CD14-positive monocyte (primary cell): ENCODE results near the gene UBE2D3. TPM values are rescaled to one million over a fixed set of nuclear protein-coding genes. Genes with fewer than 3 reads are reported as not detected.

Source experiments
- DNase-seq, 3 donors: peaks; one replicate each; pipeline ENCODE4 v3.0.0-alpha.2; 2011 to 2022
- H2AFZ ChIP-seq: 2 replicates; pipeline ENCODE4 v1.6.0; 2012; ENCODE audit warnings: mild to moderate bottlenecking, low read depth, low read length, inconsistent platforms; ENCODE audit not compliant: insufficient read depth, poor library complexity, severe bottlenecking
- H3K27ac ChIP-seq, 2 donors: 1 replicate in 1 of 2; 2 replicates in 1 of 2; pipeline ENCODE4 v1.5.1; 2012 to 2013; ENCODE audit warnings: low read length in 2 of 2, control low read depth in 1 of 2, inconsistent platforms in 1 of 2, low read depth in 1 of 2, mild to moderate bottlenecking in 1 of 2
- H3K27me3 ChIP-seq, 2 donors: one replicate each; pipeline versions ENCODE4 v1.6.0 to v1.6.1; 2011 to 2013; ENCODE audit warnings: low read length in 2 of 2; ENCODE audit not compliant: control insufficient read depth in 2 of 2, insufficient read depth in 2 of 2
- H3K36me3 ChIP-seq, 2 donors: replicated peaks in 1 of 2; 1 replicate in 1 of 2; 2 replicates in 1 of 2; pipeline versions ENCODE4 v1.5.1 to v1.6.1; 2012 to 2013; ENCODE audit warnings: low read length in 2 of 2, control low read depth in 1 of 2, inconsistent platforms in 1 of 2, mild to moderate bottlenecking in 1 of 2; ENCODE audit not compliant: insufficient read depth in 2 of 2, control insufficient read depth in 1 of 2
- H3K4me1 ChIP-seq, 2 donors: 1 replicate in 1 of 2; 2 replicates in 1 of 2; pipeline versions ENCODE4 v1.5.1 to v1.6.1; 2012 to 2013; ENCODE audit warnings: low read length in 2 of 2, control low read depth in 1 of 2, inconsistent platforms in 1 of 2, mild to moderate bottlenecking in 1 of 2, moderate library complexity in 1 of 2; ENCODE audit not compliant: insufficient read depth in 2 of 2, control insufficient read depth in 1 of 2
- H3K4me2 ChIP-seq: replicated peaks from 2 replicates; pipeline ENCODE3; 2012; ENCODE audit warnings: low read length, moderate library complexity, mild to moderate bottlenecking; ENCODE audit not compliant: poor library complexity, severe bottlenecking; ENCODE audit errors: extremely low read depth
- H3K4me3 ChIP-seq, 3 experiments: fragments of 200-600 bp in 1 of 3; sonication (generic) in 1 of 3; replicated peaks in 1 of 3; 1 replicate in 2 of 3; 2 replicates in 1 of 3; pipeline ENCODE4 v1.5.1; 2011 to 2013; ENCODE audit warnings: low read length in 3 of 3, mild to moderate bottlenecking in 3 of 3, control low read depth in 2 of 3, low read depth in 2 of 3, inconsistent platforms in 1 of 3, moderate library complexity in 1 of 3
- H3K79me2 ChIP-seq: 2 replicates; pipeline ENCODE4 v1.6.0; 2012; ENCODE audit warnings: mild to moderate bottlenecking, control low read depth, inconsistent platforms, low read length, moderate library complexity; ENCODE audit not compliant: insufficient read depth
- H3K9ac ChIP-seq: 2 replicates; pipeline ENCODE4 v1.6.0; 2017; ENCODE audit warnings: low read length, mild to moderate bottlenecking; ENCODE audit not compliant: insufficient read depth, poor library complexity, severe bottlenecking
- H3K9me3 ChIP-seq, 2 donors: replicated peaks in 1 of 2; 1 replicate in 1 of 2; 2 replicates in 1 of 2; pipeline versions ENCODE4 v1.5.1 to v1.6.1; 2012 to 2013; ENCODE audit warnings: low read length in 2 of 2, control low read depth in 1 of 2; ENCODE audit not compliant: control insufficient read depth in 1 of 2, insufficient read depth in 1 of 2
- H4K20me1 ChIP-seq: 2 replicates; pipeline ENCODE4 v1.6.0; 2012; ENCODE audit warnings: mild to moderate bottlenecking, low read length, control low read depth, moderate library complexity; ENCODE audit not compliant: insufficient read depth
- H3K27ac Mint-ChIP-seq, 7 donors: one replicate each; pipeline ENCODE4 v1.8.0; 2020; ENCODE audit warnings: mild to moderate bottlenecking in 7 of 7, mixed read lengths in 7 of 7, moderate library complexity in 6 of 7, inconsistent platforms in 2 of 7
- H3K27me3 Mint-ChIP-seq, 3 donors: one replicate each; pipeline ENCODE4 v1.8.0; 2021 to 2022; ENCODE audit warnings: low read depth in 3 of 3, mild to moderate bottlenecking in 3 of 3, mixed read lengths in 3 of 3, moderate library complexity in 3 of 3, inconsistent platforms in 1 of 3
- H3K36me3 Mint-ChIP-seq, 2 donors: one replicate each; pipeline ENCODE4 v1.8.0; 2020; ENCODE audit warnings: mixed read lengths in 2 of 2, inconsistent platforms in 1 of 2, mild to moderate bottlenecking in 1 of 2
- H3K4me1 Mint-ChIP-seq: one replicate; pipeline ENCODE4 v1.8.0; 2020; ENCODE audit warnings: mild to moderate bottlenecking, mixed read lengths
- H3K4me3 Mint-ChIP-seq, 2 donors: one replicate each; pipeline ENCODE4 v1.8.0; 2020; ENCODE audit warnings: mild to moderate bottlenecking in 2 of 2, mixed read lengths in 2 of 2, moderate library complexity in 1 of 2
- H3K9me3 Mint-ChIP-seq, 7 donors: one replicate each; pipeline ENCODE4 v1.8.0; 2020 to 2022; ENCODE audit warnings: mixed read lengths in 7 of 7, mild to moderate bottlenecking in 6 of 7, moderate library complexity in 6 of 7, inconsistent platforms in 2 of 7
- WGBS: methylation state at CpG from one replicate; pipeline ENCODE4 v1.1.5; 2013; ENCODE audit warnings: missing lambda C conversion rate; ENCODE audit not compliant: insufficient coverage; 5-methylcytosine and 5-hydroxymethylcytosine counted together
- intact Hi-C, 2 donors: fragments of 100-400 bp; cut with micrococcal nuclease; formaldehyde crosslinking; loops; one replicate each; pipeline versions ENCODE4 v1.15.0 to v1.15.1; 2023
- polyA plus RNA-seq, 3 donors: library from polyadenylated mRNA; depleted of rRNA in 1 of 3; unstranded in 2 of 3; stranded (reverse) in 1 of 3; fragments of 300-500 nt in 2 of 3; fragments of >200 nt in 1 of 3; fragmentation: Illumina TruSeq in 2 of 3; gene quantifications; 1 replicate in 2 of 3; 2 replicates in 1 of 3; pipeline ENCODE4 v1.2.3, GENCODE V29; 2012 to 2021
- TF ChIP-seq, protein P1 (sequence below): fragments of 200-600 bp; IDR thresholded peaks from one replicate; pipeline ENCODE4 v1.8.0; 2022; ENCODE audit warnings: antibody characterized with exemption, mild to moderate bottlenecking

UBE2D3 gene
- polyA plus RNA-seq, 3 donors = 340 to 499 (median 457) TPM

DNA sequence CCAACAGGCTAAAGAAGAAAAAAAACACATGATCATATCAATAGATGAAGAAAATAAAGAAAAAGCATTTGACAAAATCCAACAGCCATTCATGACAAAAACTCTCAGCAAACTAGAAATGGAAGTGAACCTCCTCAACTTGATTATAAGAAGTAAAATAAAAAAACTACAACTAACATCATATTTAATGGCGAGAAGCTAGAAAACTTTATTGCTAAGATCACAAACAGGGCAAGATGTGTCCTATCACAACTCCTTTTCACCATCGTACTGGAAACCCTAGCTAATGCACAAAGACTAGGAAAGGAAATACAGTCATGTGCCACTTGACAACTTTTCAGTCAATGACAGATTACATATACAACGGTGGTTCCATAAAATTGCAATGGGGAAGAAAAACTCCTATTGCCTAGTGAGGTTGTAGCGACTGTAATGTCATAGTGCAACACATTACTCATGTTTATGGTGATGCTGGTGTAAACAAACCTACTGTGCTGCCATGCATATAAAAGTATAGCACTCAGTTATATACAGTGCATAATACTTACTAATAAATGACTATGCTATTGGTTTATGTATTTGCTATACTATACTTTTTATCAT is 54.5 kb downstream of the UBE2D3 start:
- no peak overlapping the region for H3K4me2 ChIP-seq
- H3K36me3 Mint-ChIP-seq = no peaks in the 10 kb centered on the region
- no peak overlapping the region for H3K9ac ChIP-seq
- peak in 1 of 3 donors; percentile 55 for DNase-seq
- WGBS = no CpG with 5 or more reads among the region's 4 CpGs
- H3K9me3 ChIP-seq = no peaks in the 10 kb centered on the region
- H3K27me3 ChIP-seq = no peaks in the 10 kb centered on the region
- H3K4me3 ChIP-seq = no peak overlapping the region
- no peaks in the 10 kb centered on the region for H3K36me3 ChIP-seq
- peaks cover 0 to 3% (median 0%) of the 10 kb centered on the region in 7 donors for H3K9me3 Mint-ChIP-seq
- TF ChIP-seq, protein P1, sequence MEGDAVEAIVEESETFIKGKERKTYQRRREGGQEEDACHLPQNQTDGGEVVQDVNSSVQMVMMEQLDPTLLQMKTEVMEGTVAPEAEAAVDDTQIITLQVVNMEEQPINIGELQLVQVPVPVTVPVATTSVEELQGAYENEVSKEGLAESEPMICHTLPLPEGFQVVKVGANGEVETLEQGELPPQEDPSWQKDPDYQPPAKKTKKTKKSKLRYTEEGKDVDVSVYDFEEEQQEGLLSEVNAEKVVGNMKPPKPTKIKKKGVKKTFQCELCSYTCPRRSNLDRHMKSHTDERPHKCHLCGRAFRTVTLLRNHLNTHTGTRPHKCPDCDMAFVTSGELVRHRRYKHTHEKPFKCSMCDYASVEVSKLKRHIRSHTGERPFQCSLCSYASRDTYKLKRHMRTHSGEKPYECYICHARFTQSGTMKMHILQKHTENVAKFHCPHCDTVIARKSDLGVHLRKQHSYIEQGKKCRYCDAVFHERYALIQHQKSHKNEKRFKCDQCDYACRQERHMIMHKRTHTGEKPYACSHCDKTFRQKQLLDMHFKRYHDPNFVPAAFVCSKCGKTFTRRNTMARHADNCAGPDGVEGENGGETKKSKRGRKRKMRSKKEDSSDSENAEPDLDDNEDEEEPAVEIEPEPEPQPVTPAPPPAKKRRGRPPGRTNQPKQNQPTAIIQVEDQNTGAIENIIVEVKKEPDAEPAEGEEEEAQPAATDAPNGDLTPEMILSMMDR = no peak
- H2AFZ ChIP-seq = no peak overlapping the region
- no peaks in the 10 kb centered on the region for H3K79me2 ChIP-seq
- H4K20me1 ChIP-seq = no peaks in the 10 kb centered on the region
- no peaks in the 10 kb centered on the region for H3K4me1 ChIP-seq
- H3K27ac ChIP-seq = no peak overlapping the region
- peak overlapping the region in 1 of 7 donors; percentile 77 for H3K27ac Mint-ChIP-seq
- intact Hi-C loops = no loop called here
- no peaks in the 10 kb centered on the region for H3K4me1 Mint-ChIP-seq
- H3K27me3 Mint-ChIP-seq = peaks cover 0 to 3% (median 2%) of the 10 kb centered on the region in 3 donors
- no peak overlapping the region for H3K4me3 Mint-ChIP-seq

GRCh38 chr4:102764901-102765300 is 62.5 kb downstream of the UBE2D3 start:
- WGBS = no CpG with 5 or more reads among the region's 3 CpGs
- no peak for DNase-seq
- Mint-ChIP-seq H3K4me1 (peaks cover 10% of the 10 kb centered on the region), H3K9me3 (peaks cover 0 to 2% (median 0%) of the 10 kb centered on the region in 7 donors), H3K4me3 (no peak overlapping the region), H3K36me3 (no peaks in the 10 kb centered on the region), H3K27ac (no peak overlapping the region), H3K27me3 (peaks cover 0 to 5% (median 4%) of the 10 kb centered on the region in 3 donors)
- H3K27ac ChIP-seq = no peak overlapping the region
- H3K27me3 ChIP-seq = no peaks in the 10 kb centered on the region
- no peak overlapping the region for H3K4me3 ChIP-seq
- H4K20me1 ChIP-seq = no peaks in the 10 kb centered on the region
- H3K9ac ChIP-seq = no peak overlapping the region
- TF ChIP-seq, protein P1 = no peak
- no peaks in the 10 kb centered on the region for H3K36me3 ChIP-seq
- H3K4me1 ChIP-seq = peaks cover 6 to 11% of the 10 kb centered on the region in 2 donors
- intact Hi-C loops = loop anchor here in 1 of 2 donors (5.0 kb wide), 2 partner anchors 38 to 62 kb away; partner anchors contain the start of gene UBE2D3
- no peaks in the 10 kb centered on the region for H3K9me3 ChIP-seq
- no peak overlapping the region for H3K4me2 ChIP-seq
- peaks cover 3% of the 10 kb centered on the region for H3K79me2 ChIP-seq
- no peak overlapping the region for H2AFZ ChIP-seq
